ENCODE measurements around the gene RAC3. TPM values are rescaled to one million over a fixed set of nuclear protein-coding genes. Genes with fewer than 3 reads are reported as not detected.

The RAC3 gene
- polyA plus RNA-seq, 2 of the 4 experiments (the other 2 are of a cell fraction), result 9.9 to 21.0 TPM

- Histone ChIP-seq H3K4me2 (peak overlapping the region; percentile 91), H3K4me3 (peak overlapping the region; percentile 97; the same call in 1 of the 3 replicates), H3K27ac (peak overlapping the region in 1 of 2 experiments; percentile 95; a peak in 4 of 6 replicates), H3K4me1 (peaks cover 16% of the 10 kb centered on the region; the same call in 2 of the 3 replicates), H3K9me3 (no peaks in the 10 kb centered on the region)
- ATAC-seq, result no peak
- POLR2A ChIA-PET, result interaction anchor here (1.4 to 2.0 kb wide), 2 partner anchors 13 to 48 kb away, joined by 5 to 8 read pairs; partner anchors contain the start of genes DCXR and FASN
- FAIRE-seq, result no peak
- 89% methylated on average over 28 of the region's 28 CpGs for WGBS (ENCODE audit: missing lambda C conversion rate)
- DNase-seq (ENCODE audit: low read depth in 1 of 2, low spot score in 1 of 2), result no peak
- CTCF ChIA-PET, result interaction anchor here (1.1 to 21.7 kb wide), 8 partner anchors 9 to 91 kb away, joined by 3 to 191 read pairs (median 4); partner anchors contain the start of genes DCXR, DUS1L and RAC3
- TF ChIP-seq HMGXB4 (CRISPR knock-in tag; IDR thresholded peaks at IDR 0.05; ENCODE audit: borderline replicate concordance) (no peak), ZC3H11A (IDR thresholded peaks at IDR 0.05) (no peak), E2F6 (IDR thresholded peaks at IDR 0.05; ENCODE audit: borderline replicate concordance, low read depth) (no peak), JUN (IDR thresholded peaks at IDR 0.05) (no peak), CBX2 (IDR thresholded peaks at IDR 0.05; ENCODE audit: borderline replicate concordance, low read depth) (no peak), MAFK (IDR thresholded peaks at IDR 0.05; ENCODE audit: partially characterized antibody) (no peak), MAZ (IDR thresholded peaks at IDR 0.05; ENCODE audit: borderline replicate concordance, low read depth, low read length) (no peak), ZNF302 (CRISPR knock-in tag; IDR thresholded peaks at IDR 0.05) (no peak), RAD21 (conservative IDR thresholded peaks at IDR 0.05 in 1 of 2, IDR thresholded peaks at IDR 0.05 in 1 of 2) (no peak), CTCF (IDR thresholded peaks at IDR 0.05) (no peak), ESRRA (IDR thresholded peaks at IDR 0.05; ENCODE audit: borderline replicate concordance, low read length) (no peak), SMC3 (IDR thresholded peaks at IDR 0.05) (no peak), FOXS1 (CRISPR knock-in tag; IDR thresholded peaks at IDR 0.05) (no peak), NR3C1 (IDR thresholded peaks at IDR 0.05) (no peak), HOXB5 (CRISPR knock-in tag; IDR thresholded peaks at IDR 0.05) (no peak), TP53 (CRISPR knock-in tag; IDR thresholded peaks at IDR 0.05) (no peak), HEYL (CRISPR knock-in tag; IDR thresholded peaks at IDR 0.05) (no peak), KDM5A (IDR thresholded peaks at IDR 0.05) (no peak), USF2 (IDR thresholded peaks at IDR 0.05) (no peak)
Measured at GRCh38 chr17:82050152-82050760, 18.8 kb downstream of the RAC3 start.

Data from A549 (cell line).